HG03520 (cell line): ENCODE measurements around the gene PRKAR2A.

ENCODE experiments used
- ATAC-seq: cut with Tn5 transposase; IDR thresholded peaks from one replicate; pipeline ENCODE4 v1.9.1; 2021; ENCODE audit warnings: mild to moderate bottlenecking, moderate library complexity; ENCODE audit not compliant: unreplicated experiment

PRKAR2A gene

GRCh38 chr3:48847504-48848423, at the start of gene PRKAR2A:
Gene PRKAR2A, minus strand, starts transcription at chr3:48847874. Its CDS starts 278 bp downstream, at chr3:48847596.
- peak; percentile 75 for ATAC-seq

- no peak for ATAC-seq
These were observed 49.3 kb upstream of the PRKAR2A start for GRCh38 chr3:48896936-48897335.

- ATAC-seq = no peak
These were observed 46.8 kb upstream of the PRKAR2A start for GRCh38 chr3:48894516-48894915.

GRCh38 chr3:48891606-48892005, 43.9 kb upstream of the PRKAR2A start:
- ATAC-seq = no peak

- ATAC-seq = no peak
These were observed 38.1 kb upstream of the PRKAR2A start for GRCh38 chr3:48885753-48886152.

GRCh38 chr3:48881652-48882114, 34.0 kb upstream of the PRKAR2A start:
- no peak for ATAC-seq

- no peak for ATAC-seq
These were observed 33.3 kb upstream of the PRKAR2A start for GRCh38 chr3:48881006-48881405.

- ATAC-seq = no peak
These were observed 32.3 kb upstream of the PRKAR2A start for GRCh38 chr3:48879994-48880377.

- ATAC-seq = no peak
These were observed 31.8 kb upstream of the PRKAR2A start for GRCh38 chr3:48879307-48879993.

- ATAC-seq = no peak
These were observed 30.0 kb upstream of the PRKAR2A start for GRCh38 chr3:48877671-48878070.

- ATAC-seq = no peak
These were observed 15.4 kb upstream of the PRKAR2A start for GRCh38 chr3:48863122-48863521.

GRCh38 chr3:48859206-48859605, 11.5 kb upstream of the PRKAR2A start:
- no peak for ATAC-seq

- ATAC-seq = no peak
These were observed 11.0 kb upstream of the PRKAR2A start for GRCh38 chr3:48858709-48859108.

GRCh38 chr3:48857641-48858040, 10.0 kb upstream of the PRKAR2A start:
- no peak for ATAC-seq

- ATAC-seq = no peak
These were observed 8.8 kb upstream of the PRKAR2A start for GRCh38 chr3:48856469-48856868.

GRCh38 chr3:48855681-48856447, 8.2 kb upstream of the PRKAR2A start:
- ATAC-seq = no peak

- ATAC-seq = no peak
These were observed 4.5 kb upstream of the PRKAR2A start for GRCh38 chr3:48852151-48852550.

GRCh38 chr3:48851407-48851806, 3.7 kb upstream of the PRKAR2A start:
- ATAC-seq = no peak

GRCh38 chr3:48848816-48849515, 1.3 kb upstream of the PRKAR2A start:
- no peak for ATAC-seq

- peak; percentile 18 for ATAC-seq
These were observed 596 bp downstream of the PRKAR2A start for GRCh38 chr3:48847053-48847503.
